ENCODE results near the gene FAM217B.

The FAM217B gene

GRCh38 chr20:59993736-59994430 is 53.7 kb downstream of the FAM217B start:
- Mint-ChIP-seq H3K4me3 (peak overlapping the region; percentile 73), H3K4me1 (peaks cover 6% of the 10 kb centered on the region), H3K27me3 (ENCODE audit: low read depth, poor library complexity) (peaks cover 33% of the 10 kb centered on the region), H3K36me3 (ENCODE audit: low read depth) (no peaks in the 10 kb centered on the region), H3K27ac (no peak overlapping the region), H3K9me3 (no peaks in the 10 kb centered on the region)
- TF ChIP-seq CTCF (IDR thresholded peaks at IDR 0.05) = no peak
- DNase-seq = no peak

- peak overlapping the region; percentile 73 for H3K4me3 Mint-ChIP-seq
- peak; percentile 30 for DNase-seq
- no peaks in the 10 kb centered on the region for H3K36me3 Mint-ChIP-seq (ENCODE audit: low read depth)
- H3K4me1 Mint-ChIP-seq = peaks cover 10% of the 10 kb centered on the region
- TF ChIP-seq CTCF (IDR thresholded peaks at IDR 0.05) = no peak
- H3K27me3 Mint-ChIP-seq (ENCODE audit: low read depth, poor library complexity) = peaks cover 33% of the 10 kb centered on the region
- H3K9me3 Mint-ChIP-seq = no peaks in the 10 kb centered on the region
- H3K27ac Mint-ChIP-seq = no peak overlapping the region
Measured at GRCh38 chr20:59994697-59995122, 54.5 kb downstream of the FAM217B start.

- Mint-ChIP-seq H3K27me3 (ENCODE audit: low read depth, poor library complexity) (peaks cover 33% of the 10 kb centered on the region), H3K9me3 (no peaks in the 10 kb centered on the region), H3K4me1 (peaks cover 24% of the 10 kb centered on the region), H3K4me3 (no peak overlapping the region), H3K27ac (no peak overlapping the region), H3K36me3 (ENCODE audit: low read depth) (no peaks in the 10 kb centered on the region)
- no peak for DNase-seq
- no peak for TF ChIP-seq CTCF (IDR thresholded peaks at IDR 0.05)
Measured at GRCh38 chr20:59996108-59996507, 55.9 kb downstream of the FAM217B start.

- H3K27me3 Mint-ChIP-seq (ENCODE audit: low read depth, poor library complexity) = peaks cover 26% of the 10 kb centered on the region
- no peak overlapping the region for H3K27ac Mint-ChIP-seq
- no peak overlapping the region for H3K4me3 Mint-ChIP-seq
- no peaks in the 10 kb centered on the region for H3K36me3 Mint-ChIP-seq (ENCODE audit: low read depth)
- no peak for DNase-seq
- no peak for TF ChIP-seq CTCF (IDR thresholded peaks at IDR 0.05)
- H3K9me3 Mint-ChIP-seq = no peaks in the 10 kb centered on the region
- peaks cover 27% of the 10 kb centered on the region for H3K4me1 Mint-ChIP-seq
Measured at GRCh38 chr20:59997896-59998295, 57.7 kb downstream of the FAM217B start.

All from nephron progenitor cell (in vitro differentiated cells).